ENCODE results near the gene TXNDC2. TPM values are rescaled to one million over a fixed set of nuclear protein-coding genes. Genes with fewer than 3 reads are reported as not detected.

TXNDC2 gene
- polyA plus RNA-seq, 3 donors, result 0.10 to 0.36 TPM; not detected in 1

DNA sequence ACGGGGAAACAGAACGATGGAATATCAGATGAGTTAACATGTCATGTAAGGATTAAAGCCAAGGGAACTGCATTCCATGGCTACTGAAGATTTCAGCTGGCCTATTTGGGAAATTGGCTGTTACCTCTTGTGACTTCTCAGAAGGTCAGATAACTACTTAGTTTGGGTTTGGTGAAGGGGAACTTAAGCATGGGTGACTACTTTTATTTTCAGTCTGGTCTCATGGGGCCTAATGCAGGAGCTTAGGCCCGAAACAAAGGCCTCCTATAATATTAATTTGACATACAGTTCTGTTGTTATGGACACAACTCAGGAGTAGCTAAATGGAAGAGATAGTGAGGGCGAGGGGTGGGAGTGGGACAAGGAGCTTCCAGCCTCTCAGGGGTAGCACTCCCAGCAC lies 44.0 kb upstream of the TXNDC2 start:
- Histone ChIP-seq H3K4me3 (replicated peaks in 1 of 3; ENCODE audit: low read depth in 2 of 3, low read length in 3 of 3) (no peak overlapping the region), H3K9me3 (replicated peaks in 1 of 2; ENCODE audit: control insufficient read depth in 1 of 2, insufficient read depth in 1 of 2, low read length in 2 of 2) (no peaks in the 10 kb centered on the region), H3K4me1 (ENCODE audit: control insufficient read depth in 1 of 2, insufficient read depth in 2 of 2, low read length in 2 of 2) (no peaks in the 10 kb centered on the region), H3K79me2 (ENCODE audit: insufficient read depth, low read length) (peaks cover 40% of the 10 kb centered on the region), H2AFZ (ENCODE audit: insufficient read depth, low read depth, low read length, poor library complexity, severe bottlenecking) (no peak overlapping the region), H3K27ac (ENCODE audit: low read depth in 1 of 2, low read length in 2 of 2) (peak overlapping the region in 1 of 2 donors; percentile 34), H4K20me1 (ENCODE audit: insufficient read depth, low read length) (peaks cover 42% of the 10 kb centered on the region), H3K9ac (ENCODE audit: insufficient read depth, low read length, poor library complexity, severe bottlenecking) (no peak overlapping the region), H3K4me2 (replicated peaks; ENCODE audit: extremely low read depth, low read length, poor library complexity, severe bottlenecking) (no peak overlapping the region), H3K27me3 (ENCODE audit: control insufficient read depth in 2 of 2, insufficient read depth in 2 of 2, low read length in 2 of 2) (no peaks in the 10 kb centered on the region), H3K36me3 (replicated peaks in 1 of 2; ENCODE audit: control insufficient read depth in 1 of 2, insufficient read depth in 2 of 2, low read length in 2 of 2) (peaks cover 49 to 96% of the 10 kb centered on the region in 2 donors)
- peaks cover 8% of the 10 kb centered on the region for H3K4me1 Mint-ChIP-seq
- DNase-seq, result no peak
- TF ChIP-seq, protein P1, sequence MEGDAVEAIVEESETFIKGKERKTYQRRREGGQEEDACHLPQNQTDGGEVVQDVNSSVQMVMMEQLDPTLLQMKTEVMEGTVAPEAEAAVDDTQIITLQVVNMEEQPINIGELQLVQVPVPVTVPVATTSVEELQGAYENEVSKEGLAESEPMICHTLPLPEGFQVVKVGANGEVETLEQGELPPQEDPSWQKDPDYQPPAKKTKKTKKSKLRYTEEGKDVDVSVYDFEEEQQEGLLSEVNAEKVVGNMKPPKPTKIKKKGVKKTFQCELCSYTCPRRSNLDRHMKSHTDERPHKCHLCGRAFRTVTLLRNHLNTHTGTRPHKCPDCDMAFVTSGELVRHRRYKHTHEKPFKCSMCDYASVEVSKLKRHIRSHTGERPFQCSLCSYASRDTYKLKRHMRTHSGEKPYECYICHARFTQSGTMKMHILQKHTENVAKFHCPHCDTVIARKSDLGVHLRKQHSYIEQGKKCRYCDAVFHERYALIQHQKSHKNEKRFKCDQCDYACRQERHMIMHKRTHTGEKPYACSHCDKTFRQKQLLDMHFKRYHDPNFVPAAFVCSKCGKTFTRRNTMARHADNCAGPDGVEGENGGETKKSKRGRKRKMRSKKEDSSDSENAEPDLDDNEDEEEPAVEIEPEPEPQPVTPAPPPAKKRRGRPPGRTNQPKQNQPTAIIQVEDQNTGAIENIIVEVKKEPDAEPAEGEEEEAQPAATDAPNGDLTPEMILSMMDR (IDR thresholded peaks at IDR 0.05), result no peak
- 100% methylated on average over 2 of the region's 4 CpGs for WGBS (ENCODE audit: insufficient coverage)
- peaks cover 0 to 2% (median 0%) of the 10 kb centered on the region in 7 donors for H3K9me3 Mint-ChIP-seq
- no peak overlapping the region for H3K4me3 Mint-ChIP-seq
- intact Hi-C loops (cut with micrococcal nuclease), result no loop called here
- peak overlapping the region in 1 of 7 donors; percentile 66 for H3K27ac Mint-ChIP-seq
- peaks cover 0 to 5% (median 0%) of the 10 kb centered on the region in 3 donors for H3K27me3 Mint-ChIP-seq (ENCODE audit: low read depth in 3 of 3)
- peaks cover 74 to 90% of the 10 kb centered on the region in 2 donors for H3K36me3 Mint-ChIP-seq

DNA sequence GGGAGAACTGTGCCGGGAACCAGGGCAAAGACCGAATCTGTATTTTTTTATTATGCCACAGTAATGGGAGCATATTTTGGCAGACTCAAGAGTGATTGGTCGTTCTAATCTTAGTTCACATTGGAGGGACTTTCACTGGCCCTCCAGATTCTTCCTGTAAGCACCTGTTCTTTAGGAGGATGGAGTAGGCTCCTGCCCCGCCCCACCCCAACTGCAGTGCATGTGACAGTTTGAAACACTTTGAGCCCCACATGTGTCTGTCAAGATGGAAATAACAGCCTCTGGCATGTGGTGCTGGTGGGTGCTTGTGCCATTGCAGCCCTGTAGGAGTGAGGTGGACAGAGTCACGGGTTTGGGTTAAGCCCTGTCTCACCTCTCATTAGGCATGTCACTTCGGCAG lies 43.3 kb upstream of the TXNDC2 start:
- no peak overlapping the region for H3K4me3 Mint-ChIP-seq
- no peak overlapping the region for H3K9ac ChIP-seq (ENCODE audit: insufficient read depth, low read length, poor library complexity, severe bottlenecking)
- H3K36me3 ChIP-seq (replicated peaks in 1 of 2; ENCODE audit: control insufficient read depth in 1 of 2, insufficient read depth in 2 of 2, low read length in 2 of 2), result peaks cover 56 to 98% of the 10 kb centered on the region in 2 donors
- peaks cover 39% of the 10 kb centered on the region for H4K20me1 ChIP-seq (ENCODE audit: insufficient read depth, low read length)
- H3K27me3 Mint-ChIP-seq (ENCODE audit: low read depth in 3 of 3), result peaks cover 0 to 4% (median 0%) of the 10 kb centered on the region in 3 donors
- 100% methylated on average over 4 of the region's 6 CpGs for WGBS (ENCODE audit: insufficient coverage)
- no peak for DNase-seq
- peaks cover 43% of the 10 kb centered on the region for H3K79me2 ChIP-seq (ENCODE audit: insufficient read depth, low read length)
- no peaks in the 10 kb centered on the region for H3K9me3 ChIP-seq (replicated peaks in 1 of 2; ENCODE audit: control insufficient read depth in 1 of 2, insufficient read depth in 1 of 2, low read length in 2 of 2)
- H3K4me2 ChIP-seq (replicated peaks; ENCODE audit: extremely low read depth, low read length, poor library complexity, severe bottlenecking), result no peak overlapping the region
- H3K27me3 ChIP-seq (ENCODE audit: control insufficient read depth in 2 of 2, insufficient read depth in 2 of 2, low read length in 2 of 2), result no peaks in the 10 kb centered on the region
- no peak overlapping the region for H3K4me3 ChIP-seq (replicated peaks in 1 of 3; ENCODE audit: low read depth in 2 of 3, low read length in 3 of 3)
- peaks cover 0 to 2% (median 0%) of the 10 kb centered on the region in 7 donors for H3K9me3 Mint-ChIP-seq
- H3K27ac ChIP-seq (ENCODE audit: low read depth in 1 of 2, low read length in 2 of 2), result peak overlapping the region in 1 of 2 donors; percentile 34
- H3K27ac Mint-ChIP-seq, result peak overlapping the region in 1 of 7 donors; percentile 67
- H3K4me1 Mint-ChIP-seq, result peaks cover 15% of the 10 kb centered on the region
- peaks cover 76 to 91% of the 10 kb centered on the region in 2 donors for H3K36me3 Mint-ChIP-seq
- no peak overlapping the region for H2AFZ ChIP-seq (ENCODE audit: insufficient read depth, low read depth, low read length, poor library complexity, severe bottlenecking)
- intact Hi-C loops (cut with micrococcal nuclease), result no loop called here
- TF ChIP-seq, protein P1 (IDR thresholded peaks at IDR 0.05), result no peak
- H3K4me1 ChIP-seq (ENCODE audit: control insufficient read depth in 1 of 2, insufficient read depth in 2 of 2, low read length in 2 of 2), result peaks cover under 1 to 5% of the 10 kb centered on the region in 2 donors
